B cell (primary cell): ENCODE data around the gene FKBP14. TPM values are rescaled to one million over a fixed set of nuclear protein-coding genes. Genes with fewer than 3 reads are reported as not detected.
A peak's percentile ranks its signal among the peaks of the same experiment; 100 is the strongest.

Source experiments
- ATAC-seq: fragments of 200-7000 bp; cut with Tn5 transposase; one replicate; pipeline ENCODE4 v1.10.0; 2021; ENCODE audit warnings: low read depth, mild to moderate bottlenecking, moderate number of reproducible peaks, moderate library complexity
- CTCF ChIA-PET: fragments of 350-600 bp; sonication (Branson Sonifier 250); formaldehyde crosslinking; loops from one replicate; lab custom pipeline; 2021; ENCODE audit warnings: antibody characterized with exemption, inconsistent platforms; lab: Charles Lee
- POLR2A ChIA-PET: fragments of 350-600 bp; sonication (Branson Sonifier 250); formaldehyde crosslinking; loops from one replicate; lab custom pipeline; 2021; ENCODE audit warnings: antibody characterized with exemption; lab: Charles Lee
- DNase-seq: peaks from one replicate; pipeline ENCODE4 v3.0.0; 2013
- H2AFZ ChIP-seq: 2 replicates; pipeline ENCODE4 v1.6.1; 2012; ENCODE audit warnings: mild to moderate bottlenecking, low read depth, low read length; ENCODE audit not compliant: insufficient read depth, poor library complexity, severe bottlenecking
- H3K27ac ChIP-seq, 2 donors: 1 replicate in 1 of 2; 2 replicates in 1 of 2; pipeline ENCODE4 v1.5.1; 2012 to 2013; ENCODE audit warnings: low read length in 2 of 2, mild to moderate bottlenecking in 2 of 2, moderate library complexity in 1 of 2
- H3K27me3 ChIP-seq, 4 experiments: fragments of 200-600 bp in 1 of 4; sonication (generic) in 1 of 4; replicated peaks in 1 of 4; 1 replicate in 2 of 4; 2 replicates in 2 of 4; pipeline versions ENCODE4 v1.6.1 to v1.7.0; 2013 to 2016; ENCODE audit warnings: low read length in 3 of 4, mild to moderate bottlenecking in 2 of 4, mixed read lengths in 1 of 4, moderate library complexity in 1 of 4; ENCODE audit not compliant: insufficient read depth in 4 of 4, control insufficient read depth in 3 of 4; ENCODE audit errors: control extremely low read depth in 1 of 4
- H3K36me3 ChIP-seq, 2 experiments: replicated peaks in 1 of 2; 1 replicate in 1 of 2; 2 replicates in 1 of 2; pipeline versions ENCODE4 v1.6.1 to v1.7.1; 2013; ENCODE audit warnings: low read length in 1 of 2; ENCODE audit not compliant: insufficient read depth in 2 of 2, control insufficient read depth in 1 of 2; ENCODE audit errors: control extremely low read depth in 1 of 2, extremely low read depth in 1 of 2
- H3K4me1 ChIP-seq, 2 donors: fragments of 200-600 bp in 1 of 2; sonication (generic) in 1 of 2; 1 replicate in 1 of 2; 2 replicates in 1 of 2; pipeline versions ENCODE4 v1.5.1 to v1.6.1; 2013 to 2017; ENCODE audit warnings: low read length in 2 of 2; ENCODE audit not compliant: control insufficient read depth in 2 of 2, insufficient read depth in 2 of 2
- H3K4me2 ChIP-seq: replicated peaks from 2 replicates; pipeline ENCODE3; 2012; ENCODE audit warnings: mild to moderate bottlenecking, low read depth, low read length; ENCODE audit not compliant: poor library complexity, severe bottlenecking
- H3K4me3 ChIP-seq, 5 experiments: fragments of 200-600 bp in 1 of 5; sonication (generic) in 1 of 5; 1 replicate in 3 of 5; 2 replicates in 2 of 5; pipeline versions ENCODE4 v1.5.1 to v1.7.0; 2011 to 2016; ENCODE audit warnings: low read length in 4 of 5, mild to moderate bottlenecking in 4 of 5, low read depth in 2 of 5, control low read depth in 1 of 5, moderate library complexity in 1 of 5; ENCODE audit not compliant: insufficient read depth in 1 of 5; ENCODE audit errors: control extremely low read depth in 1 of 5, extremely low read depth in 1 of 5
- H3K79me2 ChIP-seq: fragments of 200-600 bp; sonication (generic); one replicate; pipeline ENCODE4 v1.6.0; 2016; ENCODE audit warnings: low read length; ENCODE audit not compliant: control insufficient read depth, insufficient read depth
- H3K9ac ChIP-seq: fragments of 200-600 bp; sonication (generic); 2 replicates; pipeline ENCODE4 v1.6.1; 2017; ENCODE audit warnings: mild to moderate bottlenecking, low read length, moderate library complexity
- H3K9me3 ChIP-seq, 3 donors: one replicate each; pipeline versions ENCODE4 v1.6.1 to v1.7.1; 2013; ENCODE audit warnings: low read length in 2 of 3; ENCODE audit not compliant: control insufficient read depth in 2 of 3, insufficient read depth in 1 of 3; ENCODE audit errors: control extremely low read depth in 1 of 3
- H4K20me1 ChIP-seq: 2 replicates; pipeline ENCODE4 v1.6.0; 2012; ENCODE audit warnings: mild to moderate bottlenecking, low read length; ENCODE audit not compliant: insufficient read depth, control insufficient read depth, poor library complexity, severe bottlenecking
- H3K27ac Mint-ChIP-seq: one replicate; pipeline ENCODE4 v1.8.0; 2021; ENCODE audit warnings: mixed read lengths
- H3K27me3 Mint-ChIP-seq: one replicate; pipeline ENCODE4 v1.8.0; 2021; ENCODE audit warnings: mixed read lengths
- H3K4me1 Mint-ChIP-seq: one replicate; pipeline ENCODE4 v1.8.0; 2021; ENCODE audit warnings: mixed read lengths
- H3K4me3 Mint-ChIP-seq: one replicate; pipeline ENCODE4 v1.8.0; 2021; ENCODE audit warnings: mixed read lengths
- H3K9me3 Mint-ChIP-seq: one replicate; pipeline ENCODE4 v1.8.0; 2022; ENCODE audit warnings: mixed read lengths; ENCODE audit not compliant: insufficient read depth
- EZH2 ChIP-seq: IDR thresholded peaks from 2 replicates; pipeline ENCODE4 v1.6.1; 2012; ENCODE audit warnings: borderline replicate concordance, low read depth, mild to moderate bottlenecking, moderate library complexity, low read length; ENCODE audit not compliant: insufficient read depth, poor library complexity, severe bottlenecking
- WGBS: methylation state at CpG from one replicate; pipeline ENCODE4 v1.1.5; 2013; ENCODE audit warnings: missing lambda C conversion rate; ENCODE audit not compliant: insufficient coverage; 5-methylcytosine and 5-hydroxymethylcytosine counted together
- intact Hi-C: fragments of 100-400 bp; cut with micrococcal nuclease; formaldehyde crosslinking; loops from one replicate; pipeline ENCODE4 v1.10.0; 2022
- polyA plus RNA-seq: library from polyadenylated mRNA; depleted of rRNA; stranded (reverse); fragments of >200 nt; gene quantifications from 2 replicates; pipeline ENCODE4 v1.2.3, GENCODE V29; 2012
- total RNA-seq, 2 donors: library from RNA; stranded (reverse); fragments of 120-200 nt in 1 of 2; gene quantifications; 1 replicate in 1 of 2; 2 replicates in 1 of 2; pipeline versions ENCODE4 v1.2.3 to v1.2.4, GENCODE V29; 2013 to 2022
- TF ChIP-seq, protein P1 (sequence below): fragments of 200-600 bp; IDR thresholded peaks from one replicate; pipeline ENCODE4 v1.8.0; 2022; ENCODE audit warnings: antibody characterized with exemption, mild to moderate bottlenecking

The FKBP14 gene
- total and polyA plus RNA-seq, 2 donors (not counting 1 experiment from before 2014, with no cell fraction given) = 2.8 to 4.2 TPM

GRCh38 chr7:29987811-29988317 lies 38.6 kb downstream of the FKBP14 start:
- ATAC-seq (no peak), DNase-seq (peak; percentile 39)
- peak overlapping the region; percentile 92 for H3K4me2 ChIP-seq
- 25% methylated on average over 2 of the region's 8 CpGs for WGBS
- TF ChIP-seq, protein P1, sequence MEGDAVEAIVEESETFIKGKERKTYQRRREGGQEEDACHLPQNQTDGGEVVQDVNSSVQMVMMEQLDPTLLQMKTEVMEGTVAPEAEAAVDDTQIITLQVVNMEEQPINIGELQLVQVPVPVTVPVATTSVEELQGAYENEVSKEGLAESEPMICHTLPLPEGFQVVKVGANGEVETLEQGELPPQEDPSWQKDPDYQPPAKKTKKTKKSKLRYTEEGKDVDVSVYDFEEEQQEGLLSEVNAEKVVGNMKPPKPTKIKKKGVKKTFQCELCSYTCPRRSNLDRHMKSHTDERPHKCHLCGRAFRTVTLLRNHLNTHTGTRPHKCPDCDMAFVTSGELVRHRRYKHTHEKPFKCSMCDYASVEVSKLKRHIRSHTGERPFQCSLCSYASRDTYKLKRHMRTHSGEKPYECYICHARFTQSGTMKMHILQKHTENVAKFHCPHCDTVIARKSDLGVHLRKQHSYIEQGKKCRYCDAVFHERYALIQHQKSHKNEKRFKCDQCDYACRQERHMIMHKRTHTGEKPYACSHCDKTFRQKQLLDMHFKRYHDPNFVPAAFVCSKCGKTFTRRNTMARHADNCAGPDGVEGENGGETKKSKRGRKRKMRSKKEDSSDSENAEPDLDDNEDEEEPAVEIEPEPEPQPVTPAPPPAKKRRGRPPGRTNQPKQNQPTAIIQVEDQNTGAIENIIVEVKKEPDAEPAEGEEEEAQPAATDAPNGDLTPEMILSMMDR = no peak
- TF ChIP-seq EZH2 = no peak
- ChIA-PET CTCF (interaction anchor here (0.7 to 1.7 kb wide), 5 partner anchors 10 to 151 kb away, joined by 3 to 6 read pairs (median 6); partner anchors contain the start of genes FKBP14 and PLEKHA8), POLR2A (interaction anchor here (0.7 to 2.6 kb wide), 3 partner anchors 10 to 41 kb away, joined by 3 to 17 read pairs (median 6); partner anchors contain the start of genes FKBP14 and PLEKHA8)
- peaks cover 0 to 3% of the 10 kb centered on the region in 2 experiments for H3K36me3 ChIP-seq
- H4K20me1 ChIP-seq = no peaks in the 10 kb centered on the region
- peaks cover 0 to 7% (median 2%) of the 10 kb centered on the region in 3 donors for H3K9me3 ChIP-seq
- H3K9ac ChIP-seq = peak overlapping the region; percentile 90
- Mint-ChIP-seq H3K27me3 (no peaks in the 10 kb centered on the region), H3K9me3 (no peaks in the 10 kb centered on the region), H3K27ac (peak overlapping the region; percentile 97), H3K4me1 (peaks cover 42% of the 10 kb centered on the region), H3K4me3 (peak overlapping the region; percentile 94)
- H3K79me2 ChIP-seq = peaks cover 39% of the 10 kb centered on the region
- peak overlapping the region; percentile 92 for H2AFZ ChIP-seq
- peaks cover 0 to 18% (median 0%) of the 10 kb centered on the region in 4 experiments for H3K27me3 ChIP-seq
- peak overlapping the region in 4 of 5 experiments; percentile 81 to 96 (median 92) for H3K4me3 ChIP-seq
- H3K4me1 ChIP-seq = peaks cover 32 to 39% of the 10 kb centered on the region in 2 donors
- peak overlapping the region; percentile 59 to 82 for H3K27ac ChIP-seq
- intact Hi-C loops = loop anchor here (2.0 kb wide), 1 partner anchor 75 kb away; no protein-coding TSS in a partner anchor

DNA sequence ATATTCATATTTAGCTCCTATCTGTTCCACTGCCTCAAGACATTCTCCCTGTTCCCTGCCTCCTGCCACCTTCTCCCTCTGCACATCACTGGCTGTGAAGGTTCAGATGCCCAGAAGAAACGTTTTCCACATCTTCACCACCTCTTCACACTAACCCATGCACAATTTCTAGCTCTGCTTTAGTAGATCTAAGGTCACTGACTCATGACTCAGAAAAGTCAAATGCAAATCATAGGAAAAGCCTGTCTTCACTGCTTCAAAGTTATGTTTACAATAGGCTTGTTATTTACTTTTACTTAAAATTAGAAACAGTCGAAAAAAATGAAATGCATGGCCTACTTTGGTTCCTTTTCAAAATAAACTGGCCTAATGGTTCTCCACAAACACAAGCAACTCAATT lies 39.4 kb downstream of the FKBP14 start:
- H3K79me2 ChIP-seq = peaks cover 39% of the 10 kb centered on the region
- peak overlapping the region; percentile 97 for H3K27ac Mint-ChIP-seq

More for the DNA sequence above, 39.4 kb downstream of the FKBP14 start:
- CTCF ChIA-PET = interaction anchor here (1.4 to 1.7 kb wide), 3 partner anchors 40 to 75 kb away, joined by 5 to 6 read pairs (median 6); partner anchors contain the start of genes FKBP14 and PLEKHA8
- ATAC-seq = no peak
- H3K4me2 ChIP-seq = peak overlapping the region; percentile 92
- peaks cover 44% of the 10 kb centered on the region for H3K4me1 Mint-ChIP-seq
- H3K27ac ChIP-seq = peak overlapping the region in 1 of 2 donors; percentile 82
- H3K4me3 ChIP-seq = no peak overlapping the region
- DNase-seq = peak; percentile 25
- WGBS = 60% methylated on average over 1 of the region's 2 CpGs
- no peaks in the 10 kb centered on the region for H3K9me3 Mint-ChIP-seq
- H3K9me3 ChIP-seq = peaks cover 0 to 3% (median 0%) of the 10 kb centered on the region in 3 donors
- TF ChIP-seq, protein P1 = no peak
- no peak for TF ChIP-seq EZH2
- peaks cover 32 to 39% of the 10 kb centered on the region in 2 donors for H3K4me1 ChIP-seq
- H3K27me3 ChIP-seq = peaks cover 0 to 14% (median 0%) of the 10 kb centered on the region in 4 experiments
- no peak overlapping the region for H2AFZ ChIP-seq
- POLR2A ChIA-PET = interaction anchor here (0.6 to 1.1 kb wide), 2 partner anchors 19 to 40 kb away, joined by 4 to 10 read pairs; no protein-coding TSS in a partner anchor
- peak overlapping the region; percentile 94 for H3K4me3 Mint-ChIP-seq
- intact Hi-C loops = no loop called here
- H3K36me3 ChIP-seq = peaks cover 0 to 3% of the 10 kb centered on the region in 2 experiments
- no peaks in the 10 kb centered on the region for H3K27me3 Mint-ChIP-seq
- H4K20me1 ChIP-seq = no peaks in the 10 kb centered on the region
- H3K9ac ChIP-seq = peak overlapping the region; percentile 90
